ENCODE results near the gene RAB9B. TPM values are rescaled to one million over a fixed set of nuclear protein-coding genes. Genes with fewer than 3 reads are reported as not detected.

Gene RAB9B
- total RNA-seq, 1 donor from 2014 or later: 1.9 TPM

DNA sequence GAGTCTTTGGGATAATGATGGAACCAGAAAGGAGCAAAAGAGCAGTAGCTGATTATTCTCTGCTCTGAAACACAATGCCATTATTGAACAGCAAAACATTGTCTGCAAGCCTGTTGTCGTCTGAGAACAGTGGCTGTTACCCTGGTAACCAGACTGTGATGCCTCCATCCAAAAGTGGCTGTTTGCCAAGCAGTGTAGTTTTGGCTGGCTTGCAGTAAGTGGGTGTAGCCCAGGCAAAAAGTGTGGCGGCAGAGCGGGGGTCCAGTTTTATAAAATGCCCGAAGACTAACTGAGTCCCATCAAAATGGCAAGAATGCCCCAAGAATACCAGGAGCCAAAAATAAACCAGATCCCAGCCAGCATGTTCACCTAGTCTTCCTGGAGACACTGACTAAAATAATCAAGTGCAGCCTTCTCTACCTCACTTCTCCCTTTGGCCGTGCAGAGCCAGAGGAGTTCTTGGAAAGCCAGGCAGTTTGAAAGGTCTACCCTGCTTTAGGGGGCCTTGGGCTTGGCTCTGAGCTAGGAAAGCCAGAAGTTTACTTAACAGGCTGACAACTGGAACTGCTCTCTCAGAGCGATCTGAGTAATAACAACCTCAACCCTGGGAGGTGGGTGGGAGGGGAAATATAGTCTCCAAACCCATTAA, 52.8 kb downstream of the RAB9B start:
- Mint-ChIP-seq H3K27me3 (ENCODE audit: low read depth) (peaks cover 10% of the 10 kb centered on the region), H3K4me1 (no peaks in the 10 kb centered on the region), H3K36me3 (no peaks in the 10 kb centered on the region), H3K27ac (no peak overlapping the region), H3K4me3 (no peak overlapping the region), H3K9me3 (no peaks in the 10 kb centered on the region)
- DNase-seq (ENCODE audit: low spot score in 2 of 2, unreplicated experiment in 2 of 2): no peak
- no peak for TF ChIP-seq CTCF (IDR thresholded peaks at IDR 0.05; ENCODE audit: unreplicated experiment)

DNA sequence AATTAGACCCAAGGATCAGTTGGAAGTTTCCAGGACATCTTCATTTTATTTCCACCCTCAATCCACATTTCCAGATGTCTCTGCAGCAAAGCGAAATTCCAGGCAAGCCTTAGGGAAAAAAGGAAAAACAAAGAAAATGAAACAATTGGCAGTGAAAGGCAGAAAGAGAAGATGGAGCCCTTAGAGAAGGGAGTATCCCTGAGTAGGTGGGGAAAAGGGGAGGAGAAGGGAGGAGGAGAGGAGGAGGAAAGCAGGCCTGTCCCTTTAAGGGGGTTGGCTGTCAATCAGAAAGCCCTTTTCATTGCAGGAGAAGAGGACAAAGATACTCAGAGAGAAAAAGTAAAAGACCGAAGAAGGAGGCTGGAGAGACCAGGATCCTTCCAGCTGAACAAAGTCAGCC, 55.5 kb downstream of the RAB9B start, which contains the start of gene PLP1:
Gene PLP1, plus strand, starts transcription at position 295 of the 400 bp plus-strand sequence. CDS start 156 bp downstream, outside the sequence.
- no peak for TF ChIP-seq CTCF (IDR thresholded peaks at IDR 0.05; ENCODE audit: unreplicated experiment)
- H3K36me3 Mint-ChIP-seq: no peaks in the 10 kb centered on the region
- H3K27me3 Mint-ChIP-seq (ENCODE audit: low read depth): peaks cover 12% of the 10 kb centered on the region
- H3K9me3 Mint-ChIP-seq: no peaks in the 10 kb centered on the region
- H3K4me1 Mint-ChIP-seq: no peaks in the 10 kb centered on the region
- H3K27ac Mint-ChIP-seq: no peak within 1 kb of the TSS
- no peak for DNase-seq (ENCODE audit: low spot score in 2 of 2, unreplicated experiment in 2 of 2)
- no peak within 1 kb of the TSS for H3K4me3 Mint-ChIP-seq

DNA sequence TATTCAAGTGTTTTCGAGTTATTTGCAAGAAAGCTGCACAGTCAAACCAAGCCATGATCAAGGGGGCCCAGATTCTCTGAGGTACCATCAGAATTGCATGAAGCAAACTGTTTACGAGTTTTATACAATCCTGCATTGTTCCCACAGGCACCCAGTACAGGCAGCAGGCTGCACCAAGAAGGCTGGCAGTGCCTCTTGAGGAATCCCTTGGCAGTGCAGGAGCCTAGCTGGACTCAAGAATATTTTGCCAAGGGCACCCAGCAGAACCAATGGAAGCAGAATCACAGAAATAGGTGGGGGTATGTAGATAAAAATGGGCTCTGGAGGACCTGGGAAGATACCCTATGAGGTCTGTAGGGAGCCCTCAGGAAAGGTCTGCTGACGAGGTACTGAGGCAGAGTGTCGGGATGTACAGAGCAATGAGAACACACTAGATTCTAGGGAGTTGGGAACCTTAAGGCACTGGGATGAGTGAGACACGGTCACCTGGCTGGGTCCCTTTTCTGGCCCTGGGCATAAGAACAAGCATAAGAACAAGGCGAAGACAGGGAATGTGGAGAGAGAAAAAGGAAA, 57.9 kb downstream of the RAB9B start:
- no peaks in the 10 kb centered on the region for H3K36me3 Mint-ChIP-seq
- H3K9me3 Mint-ChIP-seq: peaks cover 8% of the 10 kb centered on the region
- peaks cover 12% of the 10 kb centered on the region for H3K27me3 Mint-ChIP-seq (ENCODE audit: low read depth)
- H3K4me3 Mint-ChIP-seq: no peak overlapping the region
- H3K27ac Mint-ChIP-seq: no peak overlapping the region
- DNase-seq (ENCODE audit: low spot score in 2 of 2, unreplicated experiment in 2 of 2): no peak
- no peak for TF ChIP-seq CTCF (IDR thresholded peaks at IDR 0.05; ENCODE audit: unreplicated experiment)
- no peaks in the 10 kb centered on the region for H3K4me1 Mint-ChIP-seq

DNA sequence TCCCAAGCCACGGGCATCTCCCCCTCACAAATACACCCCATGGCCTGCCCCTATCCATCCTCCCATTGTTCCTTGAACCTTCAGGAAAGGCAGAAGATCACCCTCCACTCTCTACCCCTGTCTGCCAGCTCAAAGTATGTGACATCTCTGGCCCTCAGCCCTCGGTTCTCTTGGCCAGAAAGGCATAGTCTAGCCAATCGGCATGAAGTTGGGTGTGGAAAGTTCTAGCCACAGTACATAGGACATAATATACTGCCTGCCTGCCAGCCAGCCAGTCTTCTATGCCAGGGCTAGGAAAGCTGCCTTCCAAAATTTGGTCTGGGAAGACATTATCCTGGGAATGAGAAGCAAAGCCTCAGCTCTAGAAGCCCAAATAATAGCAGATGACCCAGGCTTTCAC, 58.6 kb downstream of the RAB9B start:
- Mint-ChIP-seq H3K27ac (no peak overlapping the region), H3K36me3 (no peaks in the 10 kb centered on the region), H3K4me3 (no peak overlapping the region), H3K4me1 (no peaks in the 10 kb centered on the region), H3K9me3 (peaks cover 8% of the 10 kb centered on the region), H3K27me3 (ENCODE audit: low read depth) (peaks cover 14% of the 10 kb centered on the region)
- no peak for TF ChIP-seq CTCF (IDR thresholded peaks at IDR 0.05; ENCODE audit: unreplicated experiment)
- no peak for DNase-seq (ENCODE audit: low spot score in 2 of 2, unreplicated experiment in 2 of 2)

Other genes starting within 250 kb of the RAB9B start
- gene TCEAL4, start 246.7 kb downstream of the RAB9B start, total RNA-seq: 59.8 to 64.6 TPM (median 63.1 TPM) in 3 replicates
- gene TCEAL3, start 224.3 kb downstream of the RAB9B start, total RNA-seq: 11.9 to 13.0 TPM (median 11.9 TPM) in 3 replicates
- gene TCEAL1, start 203.3 kb downstream of the RAB9B start, total RNA-seq: 17.1 to 18.8 TPM (median 18.7 TPM) in 3 replicates
- gene MORF4L2, start 145.6 kb downstream of the RAB9B start, total RNA-seq: 372 to 379 TPM (median 373 TPM) in 3 replicates
- gene TMEM31, start 121.3 kb downstream of the RAB9B start, total RNA-seq: 0.74 to 1.2 TPM (median 0.75 TPM) in 3 replicates
- 0.11 to 0.58 TPM (median 0.33 TPM) in 3 replicates for gene PLP1, start 55.4 kb downstream of the RAB9B start, total RNA-seq
- gene TMSB15B, start 130.4 kb upstream of the RAB9B start, total RNA-seq: 20.5 to 25.7 TPM (median 20.9 TPM) in 3 replicates
- not detected in 3 replicates for gene H2BW1, start 181.5 kb upstream of the RAB9B start, total RNA-seq
- 0.11 to 0.20 TPM in 2 of 3 replicates, not detected in the other for gene H2BW2, start 207.7 kb upstream of the RAB9B start, total RNA-seq
- 13.7 to 18.8 TPM (median 16.9 TPM) in 3 replicates for gene TMSB15C, start 244.0 kb upstream of the RAB9B start, total RNA-seq